GM06990 (cell line): ENCODE data around the gene OSMR.

Experiments
- DNase-seq: peaks from one replicate; pipeline ENCODE4 v3.0.0-alpha.2; 2011; ENCODE audit not compliant: insufficient read length; ENCODE audit errors: extremely low read depth
- H3K27me3 ChIP-seq: replicated peaks from 2 replicates; pipeline ENCODE4 v1.6.0; 2011; ENCODE audit warnings: low read length; ENCODE audit not compliant: control insufficient read depth, insufficient read depth
- H3K36me3 ChIP-seq: 2 replicates; pipeline ENCODE4 v1.5.1; 2011; ENCODE audit warnings: low read length; ENCODE audit not compliant: control insufficient read depth, insufficient read depth
- H3K4me3 ChIP-seq: replicated peaks from 2 replicates; pipeline ENCODE4 v1.5.1; 2011; ENCODE audit warnings: low read depth, mild to moderate bottlenecking, control low read depth, low read length
- TF ChIP-seq, protein P1 (sequence below): IDR thresholded peaks from 2 replicates; pipeline ENCODE4 v1.5.1; 2011; ENCODE audit warnings: low read length, control low read depth, mild to moderate bottlenecking, inconsistent platforms; ENCODE audit not compliant: insufficient read depth, poor library complexity, severe bottlenecking

The OSMR gene

DNA sequence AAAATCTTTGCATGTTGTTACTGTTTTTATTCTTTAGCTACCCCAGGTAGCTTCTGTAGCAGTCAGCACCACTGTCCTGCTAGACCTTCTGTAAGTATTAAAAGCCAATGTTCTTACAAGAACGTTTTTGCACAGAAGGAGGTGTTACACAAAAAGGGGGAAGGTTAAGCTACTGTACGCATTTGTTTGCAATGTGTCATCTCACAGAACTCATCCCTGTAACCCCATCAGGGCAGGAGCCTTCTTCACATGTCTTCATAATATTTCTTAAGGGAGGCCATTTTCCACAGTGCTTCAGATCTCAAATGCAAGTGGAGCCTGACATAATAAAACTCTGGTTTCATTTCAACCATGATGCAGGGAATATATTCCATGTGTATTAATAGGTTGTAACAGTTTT is 67.9 kb downstream of the OSMR start:
- Histone ChIP-seq H3K36me3 (no peaks in the 10 kb centered on the region), H3K27me3 (no peaks in the 10 kb centered on the region; the same call in 1 of the 2 replicates), H3K4me3 (no peak overlapping the region)
- TF ChIP-seq, protein P1, sequence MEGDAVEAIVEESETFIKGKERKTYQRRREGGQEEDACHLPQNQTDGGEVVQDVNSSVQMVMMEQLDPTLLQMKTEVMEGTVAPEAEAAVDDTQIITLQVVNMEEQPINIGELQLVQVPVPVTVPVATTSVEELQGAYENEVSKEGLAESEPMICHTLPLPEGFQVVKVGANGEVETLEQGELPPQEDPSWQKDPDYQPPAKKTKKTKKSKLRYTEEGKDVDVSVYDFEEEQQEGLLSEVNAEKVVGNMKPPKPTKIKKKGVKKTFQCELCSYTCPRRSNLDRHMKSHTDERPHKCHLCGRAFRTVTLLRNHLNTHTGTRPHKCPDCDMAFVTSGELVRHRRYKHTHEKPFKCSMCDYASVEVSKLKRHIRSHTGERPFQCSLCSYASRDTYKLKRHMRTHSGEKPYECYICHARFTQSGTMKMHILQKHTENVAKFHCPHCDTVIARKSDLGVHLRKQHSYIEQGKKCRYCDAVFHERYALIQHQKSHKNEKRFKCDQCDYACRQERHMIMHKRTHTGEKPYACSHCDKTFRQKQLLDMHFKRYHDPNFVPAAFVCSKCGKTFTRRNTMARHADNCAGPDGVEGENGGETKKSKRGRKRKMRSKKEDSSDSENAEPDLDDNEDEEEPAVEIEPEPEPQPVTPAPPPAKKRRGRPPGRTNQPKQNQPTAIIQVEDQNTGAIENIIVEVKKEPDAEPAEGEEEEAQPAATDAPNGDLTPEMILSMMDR: no peak
- no peak for DNase-seq

DNA sequence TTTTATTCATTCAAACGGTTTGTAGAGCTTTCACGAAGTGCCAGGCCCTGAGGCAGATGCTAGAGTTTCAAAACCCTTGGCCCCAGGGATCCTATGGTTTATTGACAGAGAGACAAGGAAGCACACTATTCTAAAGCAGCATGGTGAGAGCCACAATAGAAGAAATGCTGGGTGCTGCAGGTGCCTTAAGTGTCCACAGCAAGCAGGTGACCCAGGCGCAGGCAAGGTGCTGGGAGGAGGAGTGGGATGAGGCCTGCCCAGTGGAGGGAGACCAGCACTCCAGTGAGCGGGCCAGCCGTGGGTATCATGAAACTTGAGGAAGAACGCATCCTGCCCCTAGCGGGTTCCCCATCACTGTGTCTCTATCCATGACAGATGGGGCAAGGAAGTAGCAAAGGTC is 71.0 kb downstream of the OSMR start:
- no peak for DNase-seq
- no peaks in the 10 kb centered on the region; the same call in 1 of the 2 replicates for H3K27me3 ChIP-seq
- H3K36me3 ChIP-seq: no peaks in the 10 kb centered on the region
- TF ChIP-seq, protein P1: no peak
- H3K4me3 ChIP-seq: no peak overlapping the region

DNA sequence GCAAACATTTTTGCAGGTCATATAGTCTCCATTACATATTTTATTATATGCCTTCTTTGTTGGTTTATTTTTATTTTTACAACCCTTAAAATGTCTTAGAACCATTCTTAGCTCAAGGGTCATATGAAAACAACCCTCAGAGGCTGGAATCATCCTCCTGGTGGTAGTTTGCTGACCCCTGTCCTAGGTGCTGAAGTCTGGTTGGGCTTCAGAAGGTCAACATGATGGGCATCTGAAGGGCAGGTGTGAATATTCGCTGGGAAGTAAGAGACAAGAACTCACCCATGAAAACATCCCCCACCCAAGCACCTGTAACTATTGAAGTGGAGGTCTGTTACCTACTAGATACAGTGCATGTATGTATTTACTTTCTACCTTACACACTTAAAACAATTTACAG is 75.4 kb downstream of the OSMR start:
- no peak for DNase-seq
- Histone ChIP-seq H3K36me3 (no peaks in the 10 kb centered on the region), H3K4me3 (no peak overlapping the region), H3K27me3 (no peaks in the 10 kb centered on the region; the same call in none of the 2 replicates)
- TF ChIP-seq, protein P1: no peak

DNA sequence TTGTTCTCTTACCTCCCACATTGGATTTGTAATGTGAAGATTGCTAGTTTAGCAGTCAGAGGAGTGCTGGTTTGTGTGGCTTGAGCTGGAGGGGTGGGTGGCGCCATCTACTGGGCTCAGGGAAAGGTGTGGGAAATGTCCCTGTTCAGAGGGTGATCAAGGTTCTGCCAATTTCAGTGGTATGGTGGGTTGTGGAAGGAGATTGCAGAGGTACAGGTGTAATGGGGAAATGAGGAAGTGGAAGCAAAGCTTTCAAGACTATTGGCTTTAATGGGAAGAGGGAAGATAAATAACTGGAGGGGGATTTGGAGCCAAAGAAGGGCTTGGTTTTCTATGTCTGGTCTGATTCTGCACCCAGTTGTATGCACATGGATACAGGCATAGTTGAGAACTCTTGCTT is 76.4 kb downstream of the OSMR start:
- no peak for DNase-seq
- H3K27me3 ChIP-seq: no peaks in the 10 kb centered on the region; the same call in none of the 2 replicates
- TF ChIP-seq, protein P1: peak; percentile 91
- no peak overlapping the region for H3K4me3 ChIP-seq
- no peaks in the 10 kb centered on the region for H3K36me3 ChIP-seq

GRCh38 chr5:38923661-38924451 is 78.0 kb downstream of the OSMR start:
- Histone ChIP-seq H3K36me3 (no peaks in the 10 kb centered on the region), H3K4me3 (no peak overlapping the region), H3K27me3 (no peaks in the 10 kb centered on the region; the same call in 1 of the 2 replicates)
- no peak for DNase-seq
- TF ChIP-seq, protein P1: no peak
